Measurements from ENCODE around the gene AKAP13. TPM values are rescaled to one million over a fixed set of nuclear protein-coding genes. Genes with fewer than 3 reads are reported as not detected.

The AKAP13 gene
- total and polyA plus RNA-seq, 2 of the 8 experiments (the other 6 are each of a cell fraction or from before 2014, with no cell fraction given) = 14.0 to 46.2 TPM

GRCh38 chr15:85473455-85473854 lies 93.1 kb downstream of the AKAP13 start (continued):
- TF ChIP-seq ATF2 (IDR thresholded peaks at IDR 0.05; ENCODE audit: low read length) (no peak), JUND (IDR thresholded peaks at IDR 0.05; ENCODE audit: low read length) (no peak)

Measured in H1 (cell line).